ENCODE results near the gene METAP1D.
"Not testable (repeated sequence)": the region's sequence is repeated elsewhere in the genome, so short reads cannot be mapped to it uniquely, and the experiment has no call there.

Gene METAP1D

DNA sequence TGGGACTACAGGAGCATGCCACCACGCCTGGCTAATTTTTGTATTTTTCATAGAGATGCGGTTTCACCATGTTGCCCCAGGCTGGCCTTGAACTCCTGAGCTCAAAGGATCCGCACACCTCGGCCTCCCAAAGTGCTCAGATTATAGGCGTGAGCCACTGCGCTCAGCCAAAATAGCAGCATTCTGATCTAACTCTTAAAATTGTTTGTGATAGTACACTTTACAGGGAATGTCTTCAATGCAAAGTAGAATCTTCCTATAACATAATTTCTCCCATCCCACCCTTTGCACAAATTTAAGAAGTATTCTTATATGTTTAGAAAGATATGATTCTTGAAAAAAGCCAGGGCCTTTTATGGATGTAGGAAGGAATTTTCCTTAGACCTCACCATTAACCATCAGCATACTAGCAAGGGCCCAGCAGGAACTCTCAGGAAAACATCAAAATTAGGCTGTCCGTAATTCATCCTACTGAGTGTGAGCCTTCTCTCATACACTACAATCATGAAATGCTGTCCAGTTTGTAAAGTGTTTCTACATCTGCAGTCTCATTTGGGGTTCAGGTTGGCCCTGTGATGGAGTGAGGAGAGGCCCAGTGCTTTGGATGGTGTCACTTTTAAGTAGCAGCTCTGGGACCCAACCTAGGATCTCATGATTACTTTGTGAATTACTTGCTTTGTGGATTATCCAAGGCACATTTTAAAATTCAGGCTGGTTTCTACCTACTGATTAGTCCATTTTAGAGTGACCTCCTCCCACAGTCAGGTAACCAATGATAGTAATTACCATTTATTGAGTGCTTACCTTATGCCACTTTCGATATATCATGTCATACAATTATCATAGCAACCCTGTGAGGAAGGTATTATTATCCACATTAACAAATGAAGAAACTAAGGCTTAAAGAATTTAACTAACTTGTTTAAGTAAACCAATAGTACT is 48.1 kb downstream of the METAP1D start:
- H3K27me3 Mint-ChIP-seq (ENCODE audit: low read depth), result peaks cover 8% of the 10 kb centered on the region
- H3K9me3 Mint-ChIP-seq, result no peaks in the 10 kb centered on the region
- no peak overlapping the region for H3K4me3 Mint-ChIP-seq
- no peaks in the 10 kb centered on the region for H3K36me3 Mint-ChIP-seq (ENCODE audit: low read depth)
- DNase-seq (ENCODE audit: low spot score), result no peak
- H3K4me1 Mint-ChIP-seq (ENCODE audit: low read depth), result peaks cover 2% of the 10 kb centered on the region
- H3K27ac Mint-ChIP-seq, result no peak overlapping the region

DNA sequence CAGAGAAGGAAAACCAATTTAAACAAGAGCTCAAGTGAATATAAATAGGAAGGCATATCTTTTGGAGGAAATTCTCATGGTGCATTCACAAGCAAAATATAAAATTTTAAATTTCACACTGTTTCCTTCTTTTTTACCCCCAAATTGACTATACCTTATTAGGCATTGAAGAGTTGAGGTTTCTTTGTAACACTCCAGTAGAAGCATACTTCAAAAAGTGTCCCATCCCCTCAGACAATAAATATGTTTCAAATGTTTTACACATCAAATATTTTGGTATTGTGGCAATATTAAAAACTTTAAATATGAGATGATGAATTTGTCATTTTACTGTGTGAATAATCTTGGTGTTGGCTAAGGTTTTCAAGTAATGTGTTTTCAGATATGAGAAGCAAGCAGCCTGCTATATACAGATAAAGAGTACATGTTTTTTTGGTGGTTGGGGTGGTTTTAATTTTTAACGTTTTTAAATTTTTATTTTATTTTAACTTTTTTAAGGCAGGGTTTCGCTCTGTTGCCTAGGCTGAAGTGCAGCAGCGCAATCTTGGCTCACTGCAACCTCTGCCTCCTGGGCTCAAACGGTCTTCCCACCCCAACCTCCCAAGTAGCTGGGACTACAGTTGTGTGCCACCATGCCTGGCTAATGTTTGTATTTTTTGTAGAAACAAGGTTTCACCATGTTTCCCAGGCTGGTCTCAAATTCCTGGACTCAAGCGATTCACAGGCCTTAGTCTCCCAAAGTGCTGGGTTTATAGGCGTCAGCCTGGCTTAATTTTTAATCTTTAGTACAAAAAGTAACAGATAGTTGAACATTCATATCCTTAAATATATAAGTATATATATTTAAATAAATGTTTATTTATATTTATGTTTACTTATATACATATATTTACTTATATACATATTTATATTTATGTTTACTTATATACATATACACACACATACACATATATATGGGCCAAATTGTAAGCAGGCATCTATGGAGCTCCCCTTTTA is 49.1 kb downstream of the METAP1D start:
- Mint-ChIP-seq H3K27ac (no peak overlapping the region), H3K27me3 (ENCODE audit: low read depth) (peaks cover 8% of the 10 kb centered on the region)

DNA sequence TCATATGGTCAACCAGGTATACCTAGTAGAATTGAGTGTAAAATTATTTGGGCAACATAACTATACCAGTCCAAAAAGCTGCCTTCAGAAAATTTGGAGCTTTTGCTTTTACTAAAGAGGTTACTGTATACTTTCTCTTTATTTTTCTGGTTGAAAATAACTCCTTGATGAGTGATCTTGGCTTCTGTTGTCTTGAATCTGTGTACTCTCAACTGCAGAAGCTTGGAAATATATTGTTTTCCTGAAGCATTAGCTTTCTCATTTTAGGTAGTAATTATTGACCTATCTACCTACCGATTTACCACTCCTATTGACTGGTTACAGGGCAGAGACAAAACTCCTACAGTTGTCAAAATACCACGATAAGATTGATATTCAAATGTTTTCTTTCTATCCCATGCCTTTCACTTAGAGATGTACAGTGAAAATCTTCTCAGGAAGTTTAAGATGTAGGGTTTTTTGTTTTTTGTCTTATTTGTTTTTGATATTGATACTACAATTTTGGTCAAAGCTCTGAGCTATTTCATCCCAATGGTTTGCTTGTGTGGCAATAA is 49.9 kb downstream of the METAP1D start:
- no peak for DNase-seq (ENCODE audit: low spot score)
- H3K27me3 Mint-ChIP-seq (ENCODE audit: low read depth), result peaks cover 8% of the 10 kb centered on the region

More for the DNA sequence above, 49.1 kb downstream of the METAP1D start:
- H3K36me3 Mint-ChIP-seq (ENCODE audit: low read depth), result no peaks in the 10 kb centered on the region
- no peak for DNase-seq (ENCODE audit: low spot score)
- H3K4me3 Mint-ChIP-seq, result no peak overlapping the region
- peaks cover 2% of the 10 kb centered on the region for H3K4me1 Mint-ChIP-seq (ENCODE audit: low read depth)
- no peaks in the 10 kb centered on the region for H3K9me3 Mint-ChIP-seq

GRCh38 chr2:172050479-172051125 is 50.8 kb downstream of the METAP1D start:
- no peaks in the 10 kb centered on the region for H3K9me3 Mint-ChIP-seq
- peaks cover 8% of the 10 kb centered on the region for H3K27me3 Mint-ChIP-seq (ENCODE audit: low read depth)
- H3K4me3 Mint-ChIP-seq, result no peak overlapping the region
- H3K36me3 Mint-ChIP-seq (ENCODE audit: low read depth), result no peaks in the 10 kb centered on the region
- no peak overlapping the region for H3K27ac Mint-ChIP-seq
- H3K4me1 Mint-ChIP-seq (ENCODE audit: low read depth), result peaks cover 2% of the 10 kb centered on the region
- DNase-seq (ENCODE audit: low spot score), result no peak

More for the DNA sequence above, 49.9 kb downstream of the METAP1D start:
- Mint-ChIP-seq H3K4me1 (ENCODE audit: low read depth) (peaks cover 2% of the 10 kb centered on the region), H3K4me3 (no peak overlapping the region), H3K27ac (no peak overlapping the region), H3K9me3 (no peaks in the 10 kb centered on the region), H3K36me3 (ENCODE audit: low read depth) (no peaks in the 10 kb centered on the region)

- Mint-ChIP-seq H3K27ac (no peak overlapping the region), H3K4me3 (no peak overlapping the region), H3K36me3 (ENCODE audit: low read depth) (no peaks in the 10 kb centered on the region), H3K9me3 (no peaks in the 10 kb centered on the region), H3K4me1 (ENCODE audit: low read depth) (no peaks in the 10 kb centered on the region), H3K27me3 (ENCODE audit: low read depth) (peaks cover 8% of the 10 kb centered on the region)
- DNase-seq (ENCODE audit: low spot score), result no peak
These were observed 52.5 kb downstream of the METAP1D start for GRCh38 chr2:172052000-172052983.

DNA sequence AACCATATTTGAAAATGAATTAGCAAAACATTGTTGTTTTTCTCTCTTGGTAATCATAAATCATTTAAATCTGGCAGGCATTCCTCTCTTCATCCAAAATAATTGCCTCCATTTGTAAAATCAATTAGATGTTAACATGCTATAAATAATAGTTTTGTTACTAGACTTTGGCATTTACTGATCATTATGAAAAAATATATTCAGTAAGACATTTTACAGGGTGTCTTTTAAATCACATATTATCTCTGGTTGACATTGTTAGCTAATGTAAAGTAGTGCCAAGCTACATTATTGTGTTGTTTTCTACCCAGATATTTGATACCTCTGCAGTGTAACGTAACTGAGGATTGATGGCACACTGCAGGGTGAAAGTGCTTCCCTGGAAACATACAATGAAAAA is 53.7 kb downstream of the METAP1D start:
- Mint-ChIP-seq H3K9me3 (no peaks in the 10 kb centered on the region), H3K36me3 (ENCODE audit: low read depth) (no peaks in the 10 kb centered on the region), H3K27ac (no peak overlapping the region), H3K27me3 (ENCODE audit: low read depth) (peaks cover 8% of the 10 kb centered on the region), H3K4me1 (ENCODE audit: low read depth) (no peaks in the 10 kb centered on the region), H3K4me3 (no peak overlapping the region)
- DNase-seq (ENCODE audit: low spot score), result no peak

DNA sequence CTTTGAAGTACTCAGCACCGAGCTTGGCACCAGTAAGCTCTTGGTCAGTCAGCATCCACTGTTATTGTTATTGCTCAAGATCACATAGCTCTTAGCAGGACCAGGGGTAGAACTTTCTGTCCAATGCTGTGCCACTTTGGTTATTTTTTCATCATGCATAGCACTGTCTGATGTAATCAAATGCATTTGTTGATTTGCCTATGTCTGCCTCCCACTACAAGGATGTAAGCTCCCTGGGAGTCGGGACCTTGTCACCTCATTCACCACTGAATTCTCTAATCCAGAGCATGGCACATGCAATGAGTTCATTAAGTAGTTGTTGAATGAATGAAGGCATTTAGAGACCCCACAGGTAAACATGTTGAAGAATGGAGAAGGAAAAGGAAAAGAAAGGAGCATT is 56.5 kb downstream of the METAP1D start:
- H3K4me1 Mint-ChIP-seq (ENCODE audit: low read depth), result no peaks in the 10 kb centered on the region
- H3K9me3 Mint-ChIP-seq, result no peaks in the 10 kb centered on the region
- no peak overlapping the region for H3K27ac Mint-ChIP-seq
- H3K36me3 Mint-ChIP-seq (ENCODE audit: low read depth), result no peaks in the 10 kb centered on the region
- peaks cover 2% of the 10 kb centered on the region for H3K27me3 Mint-ChIP-seq (ENCODE audit: low read depth)
- H3K4me3 Mint-ChIP-seq, result no peak overlapping the region
- DNase-seq (ENCODE audit: low spot score), result no peak

GRCh38 chr2:172058660-172059059 is 58.9 kb downstream of the METAP1D start:
- Mint-ChIP-seq H3K4me1 (ENCODE audit: low read depth) (no peaks in the 10 kb centered on the region), H3K9me3 (no peaks in the 10 kb centered on the region), H3K27ac (no peak overlapping the region), H3K4me3 (no peak overlapping the region), H3K36me3 (ENCODE audit: low read depth) (no peaks in the 10 kb centered on the region), H3K27me3 (ENCODE audit: low read depth) (no peaks in the 10 kb centered on the region)
- DNase-seq (ENCODE audit: low spot score), result no peak

- not testable (repeated sequence) for H3K4me3 Mint-ChIP-seq; DNase-seq (ENCODE audit: low spot score); H3K27me3 Mint-ChIP-seq (ENCODE audit: low read depth); H3K9me3 Mint-ChIP-seq; H3K4me1 Mint-ChIP-seq (ENCODE audit: low read depth); H3K27ac Mint-ChIP-seq; H3K36me3 Mint-ChIP-seq (ENCODE audit: low read depth)
These were observed 60.4 kb downstream of the METAP1D start for GRCh38 chr2:172060118-172060517.

DNA sequence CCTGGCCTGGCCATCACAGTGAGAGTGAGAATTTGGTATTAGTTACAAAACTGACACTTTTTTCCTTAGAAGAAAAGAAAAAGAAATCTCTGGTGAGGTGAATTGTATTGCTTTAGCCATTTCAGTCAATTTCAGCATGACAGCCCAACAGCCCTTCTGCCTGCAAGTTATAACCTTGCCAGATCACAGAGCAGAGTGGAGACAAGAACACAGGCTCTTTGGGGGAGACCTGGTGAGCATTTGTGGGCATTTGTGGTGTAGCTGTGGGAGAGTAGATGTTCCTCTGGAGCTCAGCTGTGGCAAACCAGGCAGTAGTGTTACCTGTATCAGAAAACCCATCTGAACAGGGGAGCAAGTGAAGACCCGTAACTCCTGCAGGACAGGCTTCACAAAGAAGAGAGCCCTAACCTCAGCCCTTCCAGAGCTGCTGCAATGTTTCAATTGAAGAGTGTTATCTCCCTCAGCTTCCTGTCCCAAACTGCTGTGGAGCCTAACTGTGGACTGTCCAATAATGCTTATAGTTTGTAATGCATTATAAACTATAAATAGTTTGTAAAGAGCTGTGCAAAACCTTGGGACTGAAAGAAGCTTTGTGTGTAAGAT is 62.8 kb downstream of the METAP1D start:
- Mint-ChIP-seq H3K4me3 (no peak overlapping the region), H3K27me3 (ENCODE audit: low read depth) (no peaks in the 10 kb centered on the region), H3K27ac (no peak overlapping the region), H3K9me3 (no peaks in the 10 kb centered on the region), H3K36me3 (ENCODE audit: low read depth) (no peaks in the 10 kb centered on the region), H3K4me1 (ENCODE audit: low read depth) (peaks cover 2% of the 10 kb centered on the region)
- no peak for DNase-seq (ENCODE audit: low spot score)

DNA sequence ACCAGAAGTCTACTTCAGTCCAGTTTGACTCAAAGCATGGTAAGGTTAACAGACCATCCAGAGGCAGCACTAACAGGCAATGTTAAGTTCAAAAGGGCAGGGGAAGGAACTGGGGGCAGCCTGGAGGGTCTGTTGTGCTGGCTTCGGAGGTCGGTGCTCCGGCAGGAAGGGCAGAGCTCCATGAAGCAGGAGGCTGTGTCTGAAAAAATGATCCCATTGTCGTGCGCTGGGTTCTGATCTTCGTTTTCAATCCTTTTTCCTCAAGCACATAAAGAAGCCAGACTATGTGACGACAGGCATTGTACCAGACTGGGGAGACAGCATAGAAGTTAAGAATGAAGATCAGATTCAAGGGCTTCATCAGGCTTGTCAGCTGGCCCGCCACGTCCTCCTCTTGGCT is 63.7 kb downstream of the METAP1D start:
- H3K36me3 Mint-ChIP-seq (ENCODE audit: low read depth), result no peaks in the 10 kb centered on the region
- no peaks in the 10 kb centered on the region for H3K9me3 Mint-ChIP-seq
- H3K4me3 Mint-ChIP-seq, result no peak overlapping the region
- H3K27ac Mint-ChIP-seq, result no peak overlapping the region
- no peaks in the 10 kb centered on the region for H3K27me3 Mint-ChIP-seq (ENCODE audit: low read depth)
- DNase-seq (ENCODE audit: low spot score), result no peak
- peaks cover 2% of the 10 kb centered on the region for H3K4me1 Mint-ChIP-seq (ENCODE audit: low read depth)

DNA sequence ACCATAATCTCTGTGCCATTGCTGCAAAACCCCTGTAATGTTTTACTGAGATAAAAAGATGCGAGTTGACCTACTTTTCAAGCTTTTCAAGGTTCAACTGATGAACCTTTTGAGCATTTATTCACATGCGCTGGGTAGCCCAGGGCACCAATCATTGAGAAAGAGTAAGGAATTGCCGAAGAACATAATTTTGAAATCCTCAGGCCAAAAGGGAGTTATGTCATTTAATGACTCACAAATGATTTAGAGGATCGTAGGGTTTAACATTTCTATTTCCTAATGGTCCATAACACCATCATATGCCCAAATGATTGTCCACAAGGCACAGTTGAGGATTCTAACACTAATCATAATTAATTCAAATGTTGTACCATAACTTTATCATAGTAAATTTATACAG is 65.4 kb downstream of the METAP1D start:
- Mint-ChIP-seq H3K27me3 (ENCODE audit: low read depth) (peaks cover 4% of the 10 kb centered on the region), H3K9me3 (no peaks in the 10 kb centered on the region), H3K4me3 (no peak overlapping the region), H3K36me3 (ENCODE audit: low read depth) (peaks cover 1% of the 10 kb centered on the region), H3K27ac (no peak overlapping the region), H3K4me1 (ENCODE audit: low read depth) (peaks cover 2% of the 10 kb centered on the region)
- DNase-seq (ENCODE audit: low spot score), result no peak

Data from T-helper 2 cell treated with Interferon-gamma antibody and Interleukin-4, amounts not matched to agents 5 μg/mL and 100 μg/mL, for 36 hours (primary cell).